Chondrocyte (in vitro differentiated cells): ENCODE measurements around the gene MS4A13. TPM values are rescaled to one million over a fixed set of nuclear protein-coding genes. Genes with fewer than 3 reads are reported as not detected.

Source experiments
- DNase-seq: peaks from one replicate; pipeline ENCODE4 v3.0.0; 2021; ENCODE audit warnings: mixed read lengths, low spot score
- H3K27ac Mint-ChIP-seq: one replicate; pipeline ENCODE4 v1.8.0; 2021; ENCODE audit warnings: mild to moderate bottlenecking, moderate library complexity, mixed read lengths; ENCODE audit not compliant: unreplicated experiment
- H3K27me3 Mint-ChIP-seq: 2 replicates; pipeline ENCODE4 v1.8.0; 2021; ENCODE audit warnings: low read depth, mixed read lengths
- H3K36me3 Mint-ChIP-seq: 2 replicates; pipeline ENCODE4 v1.8.0; 2021; ENCODE audit warnings: low read depth, mixed read lengths
- H3K4me1 Mint-ChIP-seq: 2 replicates; pipeline ENCODE4 v1.8.0; 2021; ENCODE audit warnings: low read depth, mild to moderate bottlenecking, mixed read lengths
- H3K4me3 Mint-ChIP-seq: one replicate; pipeline ENCODE4 v1.8.0; 2021; ENCODE audit warnings: mild to moderate bottlenecking, moderate library complexity, mixed read lengths; ENCODE audit not compliant: unreplicated experiment
- H3K9me3 Mint-ChIP-seq: 2 replicates; pipeline ENCODE4 v1.8.0; 2021; ENCODE audit warnings: low read depth, mixed read lengths
- CTCF ChIP-seq: fragments of 200-600 bp; sonication (generic); IDR thresholded peaks from 2 replicates; pipeline ENCODE4 v1.5.0; 2021; ENCODE audit warnings: antibody characterized with exemption, mild to moderate bottlenecking, moderate library complexity
- total RNA-seq: library from RNA; stranded (reverse); gene quantifications from 3 replicates; pipeline ENCODE4 v1.2.1, GENCODE V29; 2021

MS4A13 gene
- total RNA-seq, 1 donor from 2014 or later = not detected

DNA sequence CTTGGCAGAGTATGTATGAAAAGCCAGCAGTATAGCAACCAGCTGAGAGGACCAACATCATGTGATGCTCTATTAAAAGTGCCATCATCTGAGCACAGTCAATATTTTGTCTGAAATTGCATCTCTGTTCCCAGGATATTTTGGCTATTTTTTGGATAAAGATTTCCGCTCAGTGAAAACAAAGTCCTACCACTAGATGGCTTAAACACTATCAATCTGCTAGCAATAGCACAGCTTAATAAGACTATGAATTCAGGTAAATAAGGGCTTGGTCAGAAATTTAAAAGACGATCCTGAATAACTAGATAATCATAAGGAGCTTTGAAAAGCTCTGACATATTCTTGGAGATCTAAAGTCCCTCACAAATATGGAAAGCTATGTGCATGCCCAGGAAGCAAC lies 74.4 kb downstream of the MS4A13 start:
- no peak for DNase-seq
- Mint-ChIP-seq H3K36me3 (no peaks in the 10 kb centered on the region), H3K27me3 (peaks cover 5% of the 10 kb centered on the region), H3K4me1 (no peaks in the 10 kb centered on the region), H3K27ac (no peak overlapping the region), H3K4me3 (no peak overlapping the region), H3K9me3 (peaks cover 3% of the 10 kb centered on the region)
- peak; percentile 52 for TF ChIP-seq CTCF

Other genes with a start within 250 kb of the MS4A13 start
- gene MS4A4A, start 234.7 kb upstream of the MS4A13 start, total RNA-seq = not detected in 3 replicates
- not detected in 3 replicates for gene MS4A6E, start 188.1 kb upstream of the MS4A13 start, total RNA-seq
- gene MS4A7, start 136.9 kb upstream of the MS4A13 start, total RNA-seq = not detected in 3 replicates
- not detected in 3 replicates for gene MS4A14, start 118.9 kb upstream of the MS4A13 start, total RNA-seq
- gene MS4A5, start 85.8 kb upstream of the MS4A13 start, total RNA-seq = not detected in 3 replicates
- gene MS4A1, start 59.5 kb upstream of the MS4A13 start, total RNA-seq = not detected in 3 replicates
- gene MS4A12, start 22.6 kb upstream of the MS4A13 start, total RNA-seq = not detected in 3 replicates
- gene MS4A8, start 184.2 kb downstream of the MS4A13 start, total RNA-seq = not detected in 3 replicates
- not detected in 3 replicates for gene MS4A18, start 209.3 kb downstream of the MS4A13 start, total RNA-seq
- gene MS4A15, start 241.5 kb downstream of the MS4A13 start, total RNA-seq = not detected in 3 replicates